HG03439 (cell line): ENCODE data around the gene DLX6.

ENCODE experiments used
- ATAC-seq: cut with Tn5 transposase; IDR thresholded peaks from one replicate; pipeline ENCODE4 v1.9.1; 2021; ENCODE audit warnings: mild to moderate bottlenecking, moderate library complexity; ENCODE audit not compliant: unreplicated experiment

Gene DLX6

GRCh38 chr7:97005183-97006054 lies at the start of gene DLX6:
TSS of gene DLX6 (plus strand) at chr7:97005553. CDS start at chr7:97005978, 425 bp downstream.
- ATAC-seq: peak; percentile 13

- ATAC-seq: no peak
Measured at GRCh38 chr7:96959135-96959534, 46.2 kb upstream of the DLX6 start.

- ATAC-seq: no peak
Measured at GRCh38 chr7:96962221-96962885, 43.0 kb upstream of the DLX6 start.

GRCh38 chr7:96968981-96969380 lies 36.4 kb upstream of the DLX6 start:
- no peak for ATAC-seq

DNA sequence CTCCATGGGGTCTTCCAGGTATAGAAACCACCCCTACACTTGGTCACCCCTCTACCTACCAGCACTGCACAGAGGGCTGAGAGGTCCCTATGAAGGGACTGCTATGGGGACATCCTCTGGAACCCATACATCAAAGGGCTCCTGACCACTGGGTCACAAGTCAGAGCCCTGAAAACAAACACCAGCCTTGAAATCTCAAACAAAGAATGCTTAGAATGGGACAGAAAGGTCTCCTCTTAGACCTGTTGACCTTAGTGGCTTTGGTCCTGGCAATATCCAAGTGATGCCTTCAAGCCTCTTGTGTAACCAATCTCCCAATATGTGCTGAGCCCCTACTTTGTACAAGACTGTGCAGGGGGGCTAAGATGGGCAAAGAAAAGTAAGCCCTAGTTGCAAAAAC lies 34.6 kb upstream of the DLX6 start:
- no peak for ATAC-seq

DNA sequence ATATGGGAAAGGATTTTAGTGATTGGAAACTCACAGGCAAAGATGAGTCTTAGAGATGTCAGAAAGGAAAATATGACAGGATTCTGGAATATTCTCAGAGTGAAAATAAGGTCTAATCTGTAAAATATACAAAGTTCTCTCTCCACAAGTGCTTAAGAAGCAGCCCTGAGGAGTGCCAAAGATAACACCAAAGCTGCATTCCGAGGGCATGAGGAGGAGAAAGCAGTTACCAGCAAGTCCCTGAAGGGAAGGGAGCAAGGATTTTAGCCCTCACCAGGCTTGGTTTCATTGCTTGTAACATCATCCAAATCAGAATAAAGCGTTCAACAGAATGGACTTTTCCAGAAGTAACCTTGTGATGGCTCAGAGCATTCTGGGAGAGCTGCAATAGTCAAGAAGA lies 31.4 kb upstream of the DLX6 start:
- no peak for ATAC-seq

DNA sequence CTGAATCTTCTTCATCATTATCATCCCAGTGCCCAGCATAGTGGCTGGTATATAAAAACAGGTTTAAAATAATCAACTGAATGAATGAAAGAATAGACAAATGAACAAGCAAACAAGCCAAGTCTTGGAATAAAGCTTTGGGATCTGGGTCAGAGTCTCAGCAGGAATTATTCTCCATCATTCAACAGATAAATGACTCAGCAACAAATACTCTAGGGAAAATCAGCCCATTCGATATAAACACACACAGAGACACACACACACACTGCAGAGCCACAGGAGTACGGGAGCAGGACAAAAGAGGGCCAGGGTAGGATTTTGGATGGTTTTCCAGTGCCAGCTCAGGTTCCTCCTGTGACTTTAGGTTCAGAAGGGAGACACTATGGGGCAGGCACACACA lies 29.2 kb upstream of the DLX6 start:
- ATAC-seq: no peak

DNA sequence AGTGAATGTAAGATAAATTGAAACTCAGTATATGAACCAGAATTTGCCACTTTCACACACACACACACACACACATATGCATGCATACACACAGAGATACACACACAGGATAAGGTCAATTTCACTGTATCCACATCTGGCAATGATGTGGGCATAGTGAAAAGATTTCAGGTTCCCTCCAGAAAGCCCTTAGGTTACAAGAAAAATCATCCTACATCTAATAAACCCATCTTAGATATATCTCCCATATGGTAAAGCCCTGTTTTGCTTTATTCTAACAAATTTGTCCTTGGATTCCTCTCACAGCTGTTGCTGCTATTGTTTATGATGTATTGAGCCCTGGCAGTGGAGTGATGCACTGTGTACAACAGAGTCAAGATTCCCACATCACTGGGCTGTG lies 27.9 kb upstream of the DLX6 start:
- ATAC-seq: no peak

DNA sequence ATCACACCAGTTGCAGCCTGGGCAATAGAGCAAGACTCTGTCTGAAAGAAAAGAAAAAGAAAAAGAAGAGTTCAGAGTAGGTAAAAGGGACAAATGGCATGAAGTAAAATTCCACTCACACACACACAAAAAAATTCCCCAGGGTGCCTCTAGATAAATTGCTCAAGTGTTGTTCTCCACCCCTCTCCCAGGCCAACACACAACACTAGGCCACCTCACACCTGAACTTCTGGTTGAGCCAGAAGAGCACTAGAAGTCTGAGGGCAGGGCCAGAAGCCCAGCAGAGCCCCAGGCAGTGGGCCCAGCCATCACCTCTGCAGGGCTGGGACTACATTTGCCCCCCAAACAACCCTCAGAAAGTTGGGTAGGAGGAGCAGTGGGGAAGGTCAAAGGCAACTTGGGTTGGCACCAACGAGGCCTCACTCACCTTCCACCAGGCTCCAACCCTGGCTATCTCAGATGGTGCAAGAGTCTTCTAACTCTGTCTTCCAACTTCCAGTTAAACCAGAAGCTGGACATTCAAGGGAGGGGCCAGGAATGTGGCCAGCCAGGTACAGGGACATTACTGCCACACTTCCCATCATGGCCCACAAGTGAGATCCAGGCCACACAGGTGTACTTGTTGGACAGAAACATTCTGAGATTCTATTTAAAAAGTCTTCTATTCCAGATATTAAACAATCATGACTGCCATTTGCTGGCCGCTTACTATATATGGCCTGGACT lies 25.6 kb upstream of the DLX6 start:
- no peak for ATAC-seq

- ATAC-seq: no peak
Measured at GRCh38 chr7:96982586-96982985, 22.8 kb upstream of the DLX6 start.

- ATAC-seq: no peak
Measured at GRCh38 chr7:96985992-96986391, 19.4 kb upstream of the DLX6 start.

- ATAC-seq: no peak
Measured at GRCh38 chr7:96986901-96987300, 18.5 kb upstream of the DLX6 start.

DNA sequence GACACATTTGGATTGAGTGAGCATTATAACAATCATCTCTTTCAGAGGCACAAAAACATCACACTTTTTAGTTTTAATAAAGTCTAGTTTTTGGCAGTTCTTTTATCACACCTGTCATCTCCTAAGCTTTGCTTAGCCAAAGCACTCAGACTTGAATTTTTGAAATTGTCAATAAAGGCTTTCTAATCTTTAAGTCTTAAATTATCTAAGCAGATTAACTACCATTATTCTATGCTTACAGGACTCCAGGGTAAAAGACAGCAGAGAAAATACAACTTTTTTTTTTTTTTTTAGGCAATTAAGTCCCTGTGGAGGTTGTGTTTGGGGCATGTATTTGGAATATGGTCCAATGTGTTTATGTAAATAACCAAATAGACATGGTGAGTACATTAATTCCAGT lies 17.6 kb upstream of the DLX6 start:
- no peak for ATAC-seq

- no peak for ATAC-seq
Measured at GRCh38 chr7:96989241-96989858, 16.0 kb upstream of the DLX6 start.

DNA sequence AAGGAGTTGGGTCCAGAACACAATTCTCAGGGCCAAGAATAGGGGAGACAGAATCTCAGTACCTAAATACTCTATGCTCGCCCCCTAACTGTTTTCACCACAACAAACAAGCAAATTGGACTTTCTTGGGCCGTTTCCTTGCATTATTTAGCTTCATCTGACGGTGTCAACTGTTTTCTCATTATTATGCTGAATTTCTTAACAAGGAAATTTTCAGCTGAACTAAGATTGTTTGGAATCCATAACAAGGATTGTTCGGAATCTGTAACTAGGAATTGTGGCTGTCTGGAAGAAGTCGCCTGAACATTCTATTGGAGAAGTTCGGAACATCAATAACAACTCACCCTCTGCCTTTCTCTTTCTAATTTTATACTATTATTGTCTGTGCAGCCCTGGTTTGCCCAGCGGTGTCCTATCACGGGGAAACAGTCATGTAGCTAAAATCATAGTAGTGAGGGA lies 15.5 kb upstream of the DLX6 start:
- ATAC-seq: no peak

- ATAC-seq: no peak
Measured at GRCh38 chr7:96991546-96992191, 13.7 kb upstream of the DLX6 start.

GRCh38 chr7:96992192-96993005 lies 13.0 kb upstream of the DLX6 start:
- no peak for ATAC-seq

DNA sequence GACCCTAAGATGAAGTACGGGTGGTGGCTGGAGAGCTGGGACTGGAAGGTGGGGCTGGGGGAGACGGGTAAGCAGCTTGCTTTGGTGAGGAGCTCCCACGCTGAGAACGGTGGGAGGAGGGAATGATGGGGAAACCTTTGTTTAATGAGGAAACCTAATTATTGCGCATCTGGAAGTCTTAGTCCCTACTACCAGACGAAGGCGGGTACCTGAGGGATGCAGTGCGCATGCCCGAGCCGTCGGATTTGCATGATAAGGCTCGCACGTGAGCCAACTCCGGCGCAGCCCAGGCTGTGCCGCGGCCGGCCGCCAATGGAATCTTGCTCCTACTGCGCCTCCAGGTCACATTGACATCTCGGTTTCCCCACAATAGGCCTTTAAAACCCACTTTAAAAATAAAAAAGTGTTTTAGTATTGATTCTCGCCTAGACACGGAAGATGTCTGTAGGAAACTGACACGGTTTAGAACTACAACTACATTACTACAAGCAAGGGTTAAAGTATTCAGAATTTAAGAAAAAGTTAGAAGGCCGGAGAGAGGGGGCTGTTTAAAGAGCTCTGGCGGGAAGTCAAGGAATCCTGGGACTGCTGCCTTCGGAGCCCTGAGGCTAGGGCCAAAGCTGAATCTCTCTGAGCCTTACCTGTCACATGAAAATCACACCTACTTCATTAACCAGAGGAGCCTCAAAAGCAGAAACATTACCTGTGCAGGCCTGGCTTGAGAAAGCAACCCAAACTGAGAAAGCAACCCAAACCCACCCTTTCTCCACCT lies 12.1 kb upstream of the DLX6 start:
- ATAC-seq: no peak

- ATAC-seq: no peak
Measured at GRCh38 chr7:96993980-96994379, 11.4 kb upstream of the DLX6 start.
